ENCODE data around the gene AFG1L. TPM values are rescaled to one million over a fixed set of nuclear protein-coding genes. Genes with fewer than 3 reads are reported as not detected.
A peak's percentile ranks its signal among the peaks of the same experiment; 100 is the strongest.

The AFG1L gene
- total and polyA plus RNA-seq, 2 experiments from 2014 or later, result 1.2 to 3.5 TPM

- peak overlapping the region; percentile 89 for H3K9ac ChIP-seq
- no peak for TF ChIP-seq EZH2phosphoT487 (IDR thresholded peaks at IDR 0.05; ENCODE audit: insufficient read depth, low read depth)
- TF ChIP-seq EZH2 (IDR thresholded peaks at IDR 0.05; ENCODE audit: insufficient read depth, poor library complexity, severe bottlenecking), result no peak
- H3K27me3 ChIP-seq (replicated peaks; ENCODE audit: insufficient read depth), result no peaks in the 10 kb centered on the region
- no peaks in the 10 kb centered on the region for H3F3A ChIP-seq (ENCODE audit: insufficient read depth)
- in situ Hi-C loops (cut with MboI), result no loop called here
- peak overlapping the region; percentile 93 for H3K4me2 ChIP-seq (ENCODE audit: unreplicated experiment)
- H3K79me2 ChIP-seq (ENCODE audit: insufficient read depth), result peaks cover 12% of the 10 kb centered on the region
- WGBS, 2 experiments (ENCODE audit: low coverage in 1 of 2, low lambda C conversion rate in 2 of 2, missing lambda C conversion rate in 2 of 2), result 86 to 96% methylated on average over 14 to 19 of the region's 19 CpGs
- H3K4me1 ChIP-seq (ENCODE audit: insufficient read depth), result no peaks in the 10 kb centered on the region
- peak overlapping the region; percentile 97 for H2AFZ ChIP-seq
- H4K20me1 ChIP-seq (ENCODE audit: insufficient read depth), result no peaks in the 10 kb centered on the region
- H3K27ac ChIP-seq, result no peak overlapping the region
- H3K9me3 ChIP-seq (ENCODE audit: low read depth), result no peaks in the 10 kb centered on the region
- H3K4me3 ChIP-seq, result peak overlapping the region; percentile 90
- H3K9me2 ChIP-seq (ENCODE audit: insufficient read depth), result no peaks in the 10 kb centered on the region
- no peaks in the 10 kb centered on the region for H3K36me3 ChIP-seq (ENCODE audit: low read depth)
- DNase-seq, result no peak
These were observed 1.1 kb upstream of the AFG1L start for GRCh38 chr6:108293527-108294296.

- peak overlapping the region; percentile 86 for H3K27ac ChIP-seq
- peaks cover 12% of the 10 kb centered on the region for H3K79me2 ChIP-seq (ENCODE audit: insufficient read depth)
- 31 to 36% methylated on average over 15 to 16 of the region's 16 CpGs for WGBS, 2 experiments (ENCODE audit: low coverage in 1 of 2, low lambda C conversion rate in 2 of 2, missing lambda C conversion rate in 2 of 2)
- no peaks in the 10 kb centered on the region for H3K36me3 ChIP-seq (ENCODE audit: low read depth)
- H3K9me3 ChIP-seq (ENCODE audit: low read depth), result no peaks in the 10 kb centered on the region
- TF ChIP-seq EZH2 (IDR thresholded peaks at IDR 0.05; ENCODE audit: insufficient read depth, poor library complexity, severe bottlenecking) (no peak), EZH2phosphoT487 (IDR thresholded peaks at IDR 0.05; ENCODE audit: insufficient read depth, low read depth) (no peak)
- H3K9me2 ChIP-seq (ENCODE audit: insufficient read depth), result no peaks in the 10 kb centered on the region
- H3K4me3 ChIP-seq, result peak overlapping the region; percentile 90
- no peaks in the 10 kb centered on the region for H3K4me1 ChIP-seq (ENCODE audit: insufficient read depth)
- no peak for DNase-seq
- peak overlapping the region; percentile 93 for H3K4me2 ChIP-seq (ENCODE audit: unreplicated experiment)
- H3K27me3 ChIP-seq (replicated peaks; ENCODE audit: insufficient read depth), result no peaks in the 10 kb centered on the region
- no peaks in the 10 kb centered on the region for H4K20me1 ChIP-seq (ENCODE audit: insufficient read depth)
- peak overlapping the region; percentile 97 for H2AFZ ChIP-seq
- no peaks in the 10 kb centered on the region for H3F3A ChIP-seq (ENCODE audit: insufficient read depth)
- in situ Hi-C loops (cut with MboI), result no loop called here
- peak overlapping the region; percentile 89 for H3K9ac ChIP-seq
These were observed 542 bp upstream of the AFG1L start for GRCh38 chr6:108294297-108294726.

- WGBS, 2 experiments (ENCODE audit: low coverage in 1 of 2, low lambda C conversion rate in 2 of 2, missing lambda C conversion rate in 2 of 2), result 46 to 58% methylated on average over 7 of the region's 7 CpGs
- Histone ChIP-seq H4K20me1 (ENCODE audit: insufficient read depth) (no peaks in the 10 kb centered on the region), H3K27me3 (replicated peaks; ENCODE audit: insufficient read depth) (no peaks in the 10 kb centered on the region), H3K9ac (peak overlapping the region; percentile 89), H3K79me2 (ENCODE audit: insufficient read depth) (peaks cover 12% of the 10 kb centered on the region), H3K27ac (peak overlapping the region; percentile 86), H2AFZ (peak overlapping the region; percentile 97), H3K4me1 (ENCODE audit: insufficient read depth) (no peaks in the 10 kb centered on the region), H3K36me3 (ENCODE audit: low read depth) (no peaks in the 10 kb centered on the region), H3K9me2 (ENCODE audit: insufficient read depth) (no peaks in the 10 kb centered on the region), H3K9me3 (ENCODE audit: low read depth) (no peaks in the 10 kb centered on the region), H3K4me3 (peak overlapping the region; percentile 90), H3F3A (ENCODE audit: insufficient read depth) (no peaks in the 10 kb centered on the region), H3K4me2 (ENCODE audit: unreplicated experiment) (peak overlapping the region; percentile 93)
- TF ChIP-seq EZH2phosphoT487 (IDR thresholded peaks at IDR 0.05; ENCODE audit: insufficient read depth, low read depth) (no peak), EZH2 (IDR thresholded peaks at IDR 0.05; ENCODE audit: insufficient read depth, poor library complexity, severe bottlenecking) (no peak)
- in situ Hi-C loops (cut with MboI), result no loop called here
- no peak for DNase-seq
These were observed 822 bp downstream of the AFG1L start for GRCh38 chr6:108295676-108296075.

- in situ Hi-C loops (cut with MboI), result no loop called here
- Histone ChIP-seq H3K4me1 (ENCODE audit: insufficient read depth) (no peaks in the 10 kb centered on the region), H4K20me1 (ENCODE audit: insufficient read depth) (no peaks in the 10 kb centered on the region), H3K4me2 (ENCODE audit: unreplicated experiment) (no peak overlapping the region), H3K27me3 (replicated peaks; ENCODE audit: insufficient read depth) (no peaks in the 10 kb centered on the region), H3F3A (ENCODE audit: insufficient read depth) (no peaks in the 10 kb centered on the region), H3K79me2 (ENCODE audit: insufficient read depth) (no peaks in the 10 kb centered on the region), H3K9me3 (ENCODE audit: low read depth) (no peaks in the 10 kb centered on the region), H3K9ac (no peak overlapping the region), H3K36me3 (ENCODE audit: low read depth) (no peaks in the 10 kb centered on the region), H2AFZ (no peak overlapping the region), H3K27ac (no peak overlapping the region), H3K9me2 (ENCODE audit: insufficient read depth) (no peaks in the 10 kb centered on the region), H3K4me3 (no peak overlapping the region)
- TF ChIP-seq EZH2phosphoT487 (IDR thresholded peaks at IDR 0.05; ENCODE audit: insufficient read depth, low read depth) (no peak), EZH2 (IDR thresholded peaks at IDR 0.05; ENCODE audit: insufficient read depth, poor library complexity, severe bottlenecking) (no peak)
- DNase-seq, result no peak
- 95 to 98% methylated on average over 5 of the region's 5 CpGs for WGBS, 2 experiments (ENCODE audit: low coverage in 1 of 2, low lambda C conversion rate in 2 of 2, missing lambda C conversion rate in 2 of 2)
These were observed 7.5 kb downstream of the AFG1L start for GRCh38 chr6:108302386-108302785.
